T-helper 2 cell (primary cell): ENCODE results near the gene TP53AIP1.

ENCODE experiments used
- DNase-seq, 5 experiments: peaks; one replicate each; pipeline versions ENCODE4 v3.0.0 to v3.0.0-alpha.2; 2012 to 2022

The TP53AIP1 gene

DNA sequence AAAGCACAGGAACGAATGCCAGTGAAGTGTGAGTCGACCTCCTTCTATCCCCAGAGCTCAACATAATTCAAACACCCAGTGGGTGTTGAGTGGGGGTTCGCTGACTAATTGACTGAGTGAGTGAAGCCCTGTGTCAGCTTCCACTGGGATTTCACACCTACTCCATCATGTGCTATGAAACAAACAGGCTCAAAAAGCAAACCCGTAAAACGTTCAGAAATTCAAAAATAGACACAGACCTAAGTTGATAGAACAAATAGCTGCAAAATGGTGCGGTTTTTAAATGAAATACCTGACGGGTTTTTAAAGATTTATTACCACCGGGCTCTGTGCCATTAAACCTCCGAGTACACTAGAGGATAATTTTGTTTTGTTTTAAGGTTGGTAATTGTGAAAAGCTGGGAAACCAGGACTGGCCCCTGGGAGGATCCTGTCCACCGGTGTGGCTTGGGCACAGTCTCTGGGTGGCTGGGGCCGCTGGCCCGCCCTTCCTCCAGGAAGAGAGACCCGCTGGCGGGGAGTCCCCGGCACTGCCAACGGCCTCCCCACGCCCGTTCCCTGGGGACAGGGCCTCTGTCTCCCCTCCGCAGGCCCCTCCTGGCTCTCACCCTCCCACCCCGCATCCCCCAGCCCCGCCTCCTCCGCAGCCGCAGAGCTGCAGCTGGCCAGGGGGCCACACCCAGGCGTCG, 37.9 kb downstream of the TP53AIP1 start:
- no peak for DNase-seq

DNA sequence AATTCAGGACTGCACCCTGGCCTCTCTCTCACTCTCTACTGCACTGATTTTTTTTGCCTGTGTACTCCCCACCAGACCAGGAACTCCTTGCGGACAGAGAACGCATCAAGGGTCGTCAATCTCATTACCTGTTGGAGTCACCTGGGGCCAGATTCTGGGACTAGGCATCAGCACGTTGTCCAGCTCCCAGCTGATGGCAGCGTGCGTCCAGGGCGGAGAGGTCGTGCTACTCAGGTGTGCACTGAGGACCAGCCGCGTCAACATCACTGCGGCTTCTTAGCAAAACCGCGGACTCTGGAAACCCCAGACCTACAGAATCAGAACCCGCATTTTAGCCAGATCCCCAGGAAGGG, 38.4 kb downstream of the TP53AIP1 start:
- DNase-seq: no peak

GRCh38 chr11:128903248-128904061, 39.2 kb downstream of the TP53AIP1 start:
- no peak for DNase-seq

DNA sequence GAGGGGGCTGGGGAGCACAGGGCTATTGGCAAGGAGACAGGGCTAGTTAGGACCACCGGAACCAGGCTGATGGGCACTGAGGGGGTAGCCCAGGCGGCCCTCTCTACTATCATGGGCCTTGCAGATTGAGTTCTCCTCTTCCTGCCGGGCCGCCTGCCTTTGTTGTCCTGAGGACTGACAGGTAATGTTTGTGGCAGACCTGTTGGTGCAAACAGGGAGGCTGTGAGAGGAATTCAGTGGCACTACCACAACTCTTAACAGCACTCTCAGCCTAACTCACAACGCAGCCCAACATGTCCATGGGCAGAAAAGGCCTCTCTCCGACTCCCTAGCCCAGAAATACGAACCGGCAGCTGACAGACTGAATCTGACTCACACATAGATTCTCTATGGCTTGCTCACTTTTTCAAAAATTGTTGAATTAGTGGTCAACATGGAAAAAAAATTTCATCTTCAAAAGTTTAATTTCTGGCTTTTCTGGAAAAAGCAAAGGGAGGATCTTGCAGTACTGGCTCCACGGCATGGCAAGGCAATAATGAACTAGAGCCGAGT, 40.1 kb downstream of the TP53AIP1 start:
- DNase-seq: no peak

- no peak for DNase-seq
These were observed 40.8 kb downstream of the TP53AIP1 start for GRCh38 chr11:128901653-128902514.

GRCh38 chr11:128900468-128900867, 42.2 kb downstream of the TP53AIP1 start:
- DNase-seq: no peak

- DNase-seq: no peak
These were observed 43.9 kb downstream of the TP53AIP1 start for GRCh38 chr11:128898580-128899344.

DNA sequence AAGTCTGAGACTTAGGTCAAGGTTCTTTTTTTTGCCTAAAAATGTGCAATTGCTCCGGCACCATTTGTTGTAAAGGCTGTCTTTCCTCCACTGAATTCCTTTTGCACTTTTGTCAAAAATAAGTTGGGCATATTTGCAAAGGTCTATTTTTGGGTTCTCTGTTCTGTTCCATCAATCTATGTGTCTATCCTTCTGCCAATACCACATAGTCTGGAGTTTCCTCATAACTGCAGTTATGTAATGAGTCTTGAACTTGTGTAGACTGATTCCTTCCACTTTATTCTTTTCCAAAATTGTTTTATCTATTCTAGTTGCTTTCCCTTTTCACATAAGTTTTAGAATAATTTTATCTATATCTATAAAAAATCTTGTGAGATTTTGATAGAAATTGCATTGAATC, 44.8 kb downstream of the TP53AIP1 start:
- DNase-seq: no peak

DNA sequence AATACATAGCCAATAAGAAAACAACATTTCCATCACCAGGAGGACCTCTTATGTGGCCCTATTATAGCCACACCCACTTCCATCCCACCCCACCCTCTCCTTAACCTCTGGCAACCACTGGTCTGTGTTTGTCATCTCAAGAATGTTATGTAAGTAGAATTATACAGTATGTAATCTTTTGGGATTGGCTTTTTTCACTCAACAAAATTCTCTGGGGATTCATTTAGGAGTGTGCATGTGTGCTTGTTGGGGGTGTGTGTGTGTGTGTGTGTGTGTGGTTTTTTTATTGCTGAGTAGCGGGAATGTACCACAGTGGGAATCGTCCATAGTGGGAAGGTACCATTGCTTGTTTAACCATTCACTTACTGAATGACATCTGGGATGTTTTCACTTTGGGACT, 46.3 kb downstream of the TP53AIP1 start:
- no peak for DNase-seq

GRCh38 chr11:128895526-128895925, 47.1 kb downstream of the TP53AIP1 start:
- no peak for DNase-seq

- no peak for DNase-seq
These were observed 48.0 kb downstream of the TP53AIP1 start for GRCh38 chr11:128894685-128895084.

DNA sequence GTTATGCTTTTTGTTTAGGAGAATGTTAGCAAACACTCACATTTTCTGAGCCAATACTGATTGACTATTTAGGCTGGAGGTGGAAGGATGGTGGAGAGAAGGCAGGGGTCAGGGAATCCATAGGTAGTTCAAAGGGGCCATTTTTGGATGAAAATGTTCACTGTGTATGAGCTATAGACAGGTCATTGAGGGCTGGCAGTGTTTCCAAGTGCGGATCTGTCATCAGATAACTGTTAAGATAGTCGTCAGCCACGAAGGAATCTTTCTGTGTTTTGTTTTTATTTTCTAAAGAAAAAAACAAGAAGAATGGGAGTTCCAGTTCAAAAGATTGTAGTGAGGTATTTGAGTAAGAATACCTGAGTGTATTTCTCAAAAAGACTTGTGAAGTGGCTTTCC, 48.4 kb downstream of the TP53AIP1 start:
- no peak for DNase-seq

DNA sequence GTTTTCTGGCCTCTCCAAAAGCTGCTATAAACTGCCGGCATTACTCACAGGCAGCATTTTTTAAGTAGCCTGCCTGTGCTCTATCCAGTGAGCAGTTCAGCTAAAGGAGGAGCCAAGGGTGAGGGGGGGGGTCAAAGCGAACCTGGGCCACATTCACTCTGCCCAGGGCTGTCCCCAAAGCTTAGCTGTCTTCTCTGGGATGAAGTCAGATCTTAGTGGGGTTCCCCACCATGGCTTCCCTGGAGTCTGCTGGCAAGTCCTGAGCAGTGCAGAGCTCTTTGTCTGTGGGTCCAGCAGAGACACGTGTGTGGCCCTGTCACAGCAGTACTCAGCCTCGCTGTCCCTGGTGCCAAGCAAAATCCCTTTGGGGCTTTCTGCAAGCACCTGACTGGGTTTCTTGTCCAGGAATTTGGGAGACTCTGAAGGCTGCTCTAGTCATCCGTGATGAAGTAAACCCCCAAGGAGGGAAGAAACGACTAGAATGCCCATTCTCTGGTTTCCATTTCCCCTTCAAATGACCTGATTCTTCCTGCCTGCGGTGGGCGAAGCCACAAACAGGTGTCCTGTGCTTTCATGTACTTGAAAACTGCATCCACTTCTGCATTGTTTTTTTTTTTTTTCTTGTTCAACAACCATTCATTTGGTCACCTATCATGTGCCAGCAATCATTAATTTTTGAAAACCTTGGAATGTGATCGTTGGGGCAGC, 48.9 kb downstream of the TP53AIP1 start:
- no peak for DNase-seq

DNA sequence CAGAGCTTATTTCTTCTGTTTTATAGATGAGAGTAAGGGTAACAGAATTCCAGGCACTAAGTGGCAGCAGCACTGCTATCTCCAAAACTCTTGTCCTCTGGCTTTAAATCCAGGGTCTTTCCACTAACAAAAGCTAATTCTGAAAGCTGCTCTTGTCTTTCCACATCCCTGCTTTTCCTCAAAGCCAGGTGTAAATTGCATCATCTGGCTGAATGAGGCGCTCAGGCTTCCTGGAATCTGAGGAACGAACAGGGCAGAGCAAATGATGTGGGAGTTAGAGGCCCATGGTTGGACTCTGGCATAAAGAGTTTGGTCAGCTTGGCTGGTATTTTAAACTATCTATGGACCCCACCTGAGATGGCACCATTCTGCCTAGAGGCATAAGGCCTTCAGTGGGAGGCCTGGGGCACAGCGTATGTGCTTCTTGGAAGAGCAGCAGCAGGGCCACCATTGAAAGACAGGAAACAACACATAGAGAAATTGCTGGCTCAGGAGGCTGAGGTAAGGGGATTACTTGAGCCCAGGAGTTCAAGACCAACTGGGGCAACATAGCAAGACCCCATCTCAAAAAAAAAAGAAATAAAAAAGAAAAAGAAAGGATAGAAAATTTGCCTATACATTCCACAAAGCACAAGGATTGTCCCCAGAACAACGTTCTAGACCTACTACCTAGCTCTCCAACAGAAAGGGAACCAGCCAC, 49.7 kb downstream of the TP53AIP1 start:
- no peak for DNase-seq

- no peak for DNase-seq
These were observed 50.7 kb downstream of the TP53AIP1 start for GRCh38 chr11:128891913-128892398.

DNA sequence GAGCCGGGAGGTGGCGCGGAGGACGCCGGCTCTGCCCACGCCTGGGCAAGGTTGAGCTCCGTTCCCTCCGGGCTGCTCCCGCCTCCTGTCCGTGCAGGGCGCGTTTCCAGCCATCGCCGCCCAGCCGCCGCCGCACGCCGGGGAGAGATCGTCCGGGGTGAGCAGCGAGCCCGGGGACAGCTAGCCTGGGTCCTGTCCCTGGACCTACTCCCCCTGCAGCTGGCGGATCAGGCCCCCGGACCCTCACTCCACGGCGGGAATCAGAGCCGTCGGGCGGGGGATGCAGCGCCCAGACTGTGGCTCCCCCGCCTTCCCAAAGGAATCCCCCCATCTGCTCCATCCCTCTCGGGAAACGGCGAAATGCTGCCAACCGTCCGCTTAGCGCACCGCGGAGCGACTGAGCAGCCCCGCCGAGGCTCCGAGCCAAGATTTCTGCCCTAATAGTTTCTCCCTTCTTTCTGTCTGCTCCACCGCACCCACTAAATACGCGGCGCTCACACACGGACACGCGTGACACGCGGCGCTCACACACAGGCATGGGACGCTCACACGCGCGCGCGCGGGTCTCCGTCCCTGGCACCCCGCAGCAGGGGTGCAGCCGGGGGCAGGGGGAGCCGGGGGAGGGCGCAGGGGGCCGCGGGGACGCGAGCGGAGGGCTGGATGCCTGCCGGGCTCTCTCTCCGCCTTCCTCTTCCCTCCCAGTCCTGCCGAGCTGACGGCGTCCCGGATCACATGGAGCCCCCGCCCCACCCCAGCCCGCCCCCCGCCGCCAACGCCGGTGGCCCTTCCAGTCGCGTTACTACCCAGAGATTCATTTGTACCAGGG, 51.9 kb downstream of the TP53AIP1 start, which contains the start of gene KCNJ5:
KCNJ5 (plus strand) TSS at position 814 of the 826 bp plus-strand sequence. CDS start 19,918 bp downstream, outside the sequence.
- DNase-seq: peak in 1 of 5 experiments; percentile 15

DNA sequence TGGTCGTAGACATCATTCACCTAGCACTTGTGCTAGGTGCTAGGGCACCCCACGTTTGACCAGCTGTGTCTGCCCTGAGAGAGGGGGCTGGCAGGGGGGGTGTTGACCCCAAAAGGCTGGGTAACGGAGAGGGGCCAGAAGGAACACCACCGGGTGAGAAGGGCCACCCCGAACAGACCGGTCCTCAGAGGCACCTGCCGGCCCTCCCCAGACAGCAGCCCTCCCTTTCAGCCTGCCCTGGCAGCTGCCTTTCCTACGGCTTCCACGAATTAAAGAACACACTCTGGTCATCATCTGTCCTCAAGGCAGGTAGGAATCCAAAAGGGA, 52.5 kb downstream of the TP53AIP1 start:
- no peak for DNase-seq

DNA sequence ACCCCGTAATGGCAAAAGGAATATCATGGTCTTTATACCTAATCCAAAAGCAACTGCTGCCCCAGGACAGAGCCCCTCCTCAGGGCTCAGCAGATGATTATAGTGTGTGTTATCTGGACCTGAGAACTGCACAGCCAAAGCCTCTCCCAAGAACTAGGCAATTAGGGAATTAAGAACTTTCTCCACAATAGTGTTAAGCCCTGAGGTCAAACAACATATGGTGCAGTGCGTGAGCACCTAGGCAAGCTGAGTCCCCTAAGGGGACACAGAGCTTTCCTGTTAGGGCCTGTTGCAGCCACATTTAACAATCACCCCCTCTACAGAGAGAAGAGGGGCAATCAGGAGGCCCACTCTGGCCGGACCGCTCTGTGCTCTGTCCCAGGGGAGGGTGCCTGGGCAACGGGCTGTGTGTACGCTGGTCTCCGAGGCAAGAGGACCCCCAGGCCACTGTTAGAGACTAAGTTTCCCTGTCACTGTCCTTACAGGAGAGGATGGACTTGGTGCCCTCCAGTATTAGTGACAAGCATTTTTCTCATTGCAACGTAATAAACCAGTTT, 52.9 kb downstream of the TP53AIP1 start:
- no peak for DNase-seq
